ENCODE results near the gene ZDHHC4.
A peak's percentile ranks its signal among the peaks of the same experiment; 100 is the strongest.

Gene ZDHHC4

DNA sequence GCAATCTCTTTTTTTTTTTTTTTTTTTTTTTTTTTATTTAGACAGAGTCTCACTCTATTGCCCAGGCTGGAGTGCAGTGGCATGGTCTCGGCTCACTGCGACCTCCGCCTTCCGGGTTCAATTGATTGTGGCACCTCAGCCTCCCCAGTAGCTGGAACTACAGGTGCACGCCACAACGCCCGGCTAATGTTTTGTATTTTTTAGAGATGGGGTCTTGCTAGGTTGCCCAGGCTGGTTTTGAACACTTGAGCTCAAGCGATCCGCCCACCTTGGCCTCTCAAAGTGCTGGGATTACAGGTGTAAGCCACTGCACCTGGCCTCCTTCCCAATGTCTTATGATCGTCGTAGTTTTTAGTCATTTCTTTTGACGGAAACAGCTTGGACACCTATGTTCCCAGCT lies 31.5 kb downstream of the ZDHHC4 start:
- Histone ChIP-seq H3K9ac (ENCODE audit: low read depth, low read length) (no peak overlapping the region), H3K4me1 (ENCODE audit: insufficient read depth, low read length) (no peaks in the 10 kb centered on the region), H3K4me3 (ENCODE audit: low read length) (no peak overlapping the region), H3K27me3 (ENCODE audit: insufficient read depth, low read length) (no peaks in the 10 kb centered on the region), H3K9me3 (ENCODE audit: insufficient read depth, low read depth, low read length) (no peaks in the 10 kb centered on the region), H3K36me3 (ENCODE audit: insufficient read depth, low read length) (peaks cover 13% of the 10 kb centered on the region), H3K27ac (ENCODE audit: low read depth, low read length) (no peak overlapping the region)
- WGBS: 96% methylated on average over 12 of the region's 12 CpGs

DNA sequence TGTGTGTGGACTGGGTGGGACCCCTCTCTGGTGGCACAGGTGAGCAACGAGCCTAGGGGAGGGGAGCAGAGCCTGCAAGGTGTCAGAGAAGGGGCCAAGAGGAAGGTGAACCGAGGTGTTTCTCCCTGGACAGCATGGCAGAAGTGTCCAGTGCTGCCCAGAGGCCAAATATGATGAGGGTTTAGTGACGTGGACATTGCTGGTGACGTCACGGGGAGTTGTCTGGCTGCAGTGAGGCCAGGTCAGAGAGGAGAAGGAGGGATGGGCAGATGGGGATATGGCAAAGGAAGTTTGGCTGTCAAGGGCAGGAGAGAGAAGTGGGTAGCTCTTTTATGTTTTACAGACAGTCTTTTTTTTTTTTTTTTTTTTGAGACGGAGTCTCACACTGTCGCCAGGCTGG lies 35.6 kb downstream of the ZDHHC4 start:
- H3K36me3 ChIP-seq (ENCODE audit: insufficient read depth, low read length): peaks cover 3% of the 10 kb centered on the region; the same call in 1 of the 2 replicates
- 90% methylated on average over 6 of the region's 7 CpGs for WGBS
- H3K4me3 ChIP-seq (ENCODE audit: low read length): no peak overlapping the region
- H3K27me3 ChIP-seq (ENCODE audit: insufficient read depth, low read length): no peaks in the 10 kb centered on the region
- no peaks in the 10 kb centered on the region for H3K9me3 ChIP-seq (ENCODE audit: insufficient read depth, low read depth, low read length)
- no peaks in the 10 kb centered on the region for H3K4me1 ChIP-seq (ENCODE audit: insufficient read depth, low read length)
- H3K27ac ChIP-seq (ENCODE audit: low read depth, low read length): no peak overlapping the region
- H3K9ac ChIP-seq (ENCODE audit: low read depth, low read length): no peak overlapping the region

- H3K4me1 ChIP-seq (ENCODE audit: insufficient read depth, low read length): no peaks in the 10 kb centered on the region
- WGBS: 59% methylated on average over 2 of the region's 2 CpGs
- H3K27ac ChIP-seq (ENCODE audit: low read depth, low read length): no peak overlapping the region
- H3K4me3 ChIP-seq (ENCODE audit: low read length): no peak overlapping the region
- H3K27me3 ChIP-seq (ENCODE audit: insufficient read depth, low read length): no peaks in the 10 kb centered on the region
- no peak overlapping the region for H3K9ac ChIP-seq (ENCODE audit: low read depth, low read length)
- peaks cover 6% of the 10 kb centered on the region; the same call in 1 of the 2 replicates for H3K36me3 ChIP-seq (ENCODE audit: insufficient read depth, low read length)
- H3K9me3 ChIP-seq (ENCODE audit: insufficient read depth, low read depth, low read length): no peaks in the 10 kb centered on the region
Measured at GRCh38 chr7:6613706-6614105, 36.5 kb downstream of the ZDHHC4 start.

DNA sequence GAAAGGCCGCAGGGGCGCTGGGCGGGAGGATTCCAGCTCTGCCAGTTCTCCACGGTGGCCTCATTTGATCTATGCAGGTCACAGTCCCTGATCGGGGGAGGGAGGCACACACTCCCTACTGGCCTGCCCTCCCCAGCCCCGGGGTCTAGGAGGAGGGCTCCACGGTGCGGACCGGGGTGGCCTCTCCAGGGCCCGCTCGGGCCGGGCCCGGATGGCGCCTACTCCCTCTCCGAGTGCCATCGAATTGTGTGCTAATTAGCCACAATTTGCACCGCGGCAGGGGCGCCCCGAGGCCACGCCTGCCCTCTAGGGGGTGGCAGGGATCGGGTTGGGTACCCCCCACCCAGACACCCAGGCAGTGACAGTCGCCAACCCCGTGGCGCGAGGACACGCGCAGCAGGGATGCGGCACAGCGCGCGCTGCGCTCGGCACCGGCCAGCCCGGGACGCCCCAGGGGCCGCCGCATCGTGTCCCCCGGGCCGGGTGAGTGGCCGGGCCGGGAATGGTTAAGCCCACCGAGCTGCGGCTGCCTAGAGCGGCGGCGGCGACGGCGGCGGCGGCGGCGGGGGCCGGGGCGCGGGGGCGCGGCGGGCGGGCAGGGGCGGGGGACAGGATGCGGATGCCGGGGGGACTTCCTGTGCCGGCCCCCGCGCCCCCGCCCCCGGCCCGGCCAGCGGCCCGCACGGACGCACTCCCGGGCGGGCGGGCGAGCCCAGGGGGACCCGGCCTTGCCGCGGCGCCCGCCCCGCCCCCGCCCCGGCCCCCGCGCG lies 37.9 kb downstream of the ZDHHC4 start, which contains the start of gene ZNF853:
ZNF853 (plus strand) TSS at position 658 of the 770 bp plus-strand sequence. CDS start 565 bp downstream, outside the sequence.
- H3K36me3 ChIP-seq (ENCODE audit: insufficient read depth, low read length): 0 out of 2 replicates have a peak, but pooled peaks cover 6% of the 10 kb centered on the region
- peak within 1 kb of the TSS; percentile 46; the same call in 1 of the 2 replicates for H3K27ac ChIP-seq (ENCODE audit: low read depth, low read length)
- H3K4me3 ChIP-seq (ENCODE audit: low read length): peak within 1 kb of the TSS; percentile 81
- H3K27me3 ChIP-seq (ENCODE audit: insufficient read depth, low read length): no peaks in the 10 kb centered on the region
- no peaks in the 10 kb centered on the region for H3K4me1 ChIP-seq (ENCODE audit: insufficient read depth, low read length)
- under 1% methylated on average over 81 of the region's 91 CpGs for WGBS
- peak within 1 kb of the TSS; percentile 49 for H3K9ac ChIP-seq (ENCODE audit: low read depth, low read length)
- no peaks in the 10 kb centered on the region for H3K9me3 ChIP-seq (ENCODE audit: insufficient read depth, low read depth, low read length)

GRCh38 chr7:6615723-6616555 lies 38.7 kb downstream of the ZDHHC4 start:
- Histone ChIP-seq H3K9me3 (ENCODE audit: insufficient read depth, low read depth, low read length) (no peaks in the 10 kb centered on the region), H3K27me3 (ENCODE audit: insufficient read depth, low read length) (no peaks in the 10 kb centered on the region), H3K9ac (ENCODE audit: low read depth, low read length) (peak overlapping the region; percentile 49), H3K27ac (ENCODE audit: low read depth, low read length) (peak overlapping the region; percentile 46; the same call in 1 of the 2 replicates), H3K4me3 (ENCODE audit: low read length) (peak overlapping the region; percentile 64), H3K4me1 (ENCODE audit: insufficient read depth, low read length) (no peaks in the 10 kb centered on the region), H3K36me3 (ENCODE audit: insufficient read depth, low read length) (peaks cover 8% of the 10 kb centered on the region; the same call in 1 of the 2 replicates)
- WGBS: 14% methylated on average over 63 of the region's 63 CpGs

GRCh38 chr7:6616854-6617643 lies 39.8 kb downstream of the ZDHHC4 start:
- 94% methylated on average over 20 of the region's 20 CpGs for WGBS
- Histone ChIP-seq H3K9ac (ENCODE audit: low read depth, low read length) (no peak overlapping the region), H3K4me3 (ENCODE audit: low read length) (no peak overlapping the region), H3K36me3 (ENCODE audit: insufficient read depth, low read length) (peaks cover 19% of the 10 kb centered on the region), H3K27ac (ENCODE audit: low read depth, low read length) (no peak overlapping the region), H3K27me3 (ENCODE audit: insufficient read depth, low read length) (no peaks in the 10 kb centered on the region), H3K9me3 (ENCODE audit: insufficient read depth, low read depth, low read length) (no peaks in the 10 kb centered on the region), H3K4me1 (ENCODE audit: insufficient read depth, low read length) (no peaks in the 10 kb centered on the region)

- WGBS: 90% methylated on average over 2 of the region's 4 CpGs
- Histone ChIP-seq H3K9ac (ENCODE audit: low read depth, low read length) (no peak overlapping the region), H3K9me3 (ENCODE audit: insufficient read depth, low read depth, low read length) (no peaks in the 10 kb centered on the region), H3K36me3 (ENCODE audit: insufficient read depth, low read length) (peaks cover 29% of the 10 kb centered on the region), H3K27ac (ENCODE audit: low read depth, low read length) (no peak overlapping the region), H3K4me3 (ENCODE audit: low read length) (no peak overlapping the region), H3K27me3 (ENCODE audit: insufficient read depth, low read length) (no peaks in the 10 kb centered on the region), H3K4me1 (ENCODE audit: insufficient read depth, low read length) (no peaks in the 10 kb centered on the region)
Measured at GRCh38 chr7:6618621-6619020, 41.4 kb downstream of the ZDHHC4 start.

DNA sequence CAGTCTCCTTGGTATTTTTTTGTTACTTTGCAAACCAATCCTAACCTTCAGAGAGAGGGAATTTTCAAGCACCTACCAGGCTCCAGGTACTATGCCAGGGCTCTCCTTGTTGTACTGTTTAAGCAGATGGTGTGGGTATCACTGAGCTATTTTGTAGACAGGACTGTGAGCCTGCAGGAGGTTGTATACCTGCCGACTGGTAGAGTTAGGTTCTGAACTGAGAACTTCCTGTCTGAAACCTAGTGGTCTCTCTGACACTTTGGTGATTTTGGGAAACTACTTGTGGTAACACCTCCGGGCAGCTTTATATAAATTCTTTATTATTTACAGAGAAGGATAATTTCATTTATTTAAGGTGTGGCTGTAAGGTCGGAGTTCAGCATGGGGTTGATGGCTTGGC lies 42.7 kb downstream of the ZDHHC4 start:
- 87% methylated on average over 2 of the region's 3 CpGs for WGBS
- H3K9ac ChIP-seq (ENCODE audit: low read depth, low read length): no peak overlapping the region
- no peaks in the 10 kb centered on the region for H3K9me3 ChIP-seq (ENCODE audit: insufficient read depth, low read depth, low read length)
- H3K27me3 ChIP-seq (ENCODE audit: insufficient read depth, low read length): no peaks in the 10 kb centered on the region
- H3K4me1 ChIP-seq (ENCODE audit: insufficient read depth, low read length): no peaks in the 10 kb centered on the region
- no peak overlapping the region for H3K27ac ChIP-seq (ENCODE audit: low read depth, low read length)
- peaks cover 35% of the 10 kb centered on the region for H3K36me3 ChIP-seq (ENCODE audit: insufficient read depth, low read length)
- no peak overlapping the region for H3K4me3 ChIP-seq (ENCODE audit: low read length)

GRCh38 chr7:6621195-6622133 lies 44.2 kb downstream of the ZDHHC4 start:
- no peak overlapping the region for H3K27ac ChIP-seq (ENCODE audit: low read depth, low read length)
- H3K4me1 ChIP-seq (ENCODE audit: insufficient read depth, low read length): no peaks in the 10 kb centered on the region
- H3K27me3 ChIP-seq (ENCODE audit: insufficient read depth, low read length): no peaks in the 10 kb centered on the region
- H3K9ac ChIP-seq (ENCODE audit: low read depth, low read length): no peak overlapping the region
- 95% methylated on average over 20 of the region's 20 CpGs for WGBS
- no peaks in the 10 kb centered on the region for H3K9me3 ChIP-seq (ENCODE audit: insufficient read depth, low read depth, low read length)
- H3K36me3 ChIP-seq (ENCODE audit: insufficient read depth, low read length): peaks cover 35% of the 10 kb centered on the region
- H3K4me3 ChIP-seq (ENCODE audit: low read length): no peak overlapping the region

- Histone ChIP-seq H3K36me3 (ENCODE audit: insufficient read depth, low read length) (peaks cover 35% of the 10 kb centered on the region), H3K9ac (ENCODE audit: low read depth, low read length) (no peak overlapping the region), H3K4me1 (ENCODE audit: insufficient read depth, low read length) (no peaks in the 10 kb centered on the region), H3K9me3 (ENCODE audit: insufficient read depth, low read depth, low read length) (no peaks in the 10 kb centered on the region), H3K4me3 (ENCODE audit: low read length) (no peak overlapping the region), H3K27ac (ENCODE audit: low read depth, low read length) (no peak overlapping the region), H3K27me3 (ENCODE audit: insufficient read depth, low read length) (no peaks in the 10 kb centered on the region)
- 97% methylated on average over 67 of the region's 67 CpGs for WGBS
Measured at GRCh38 chr7:6622134-6622710, 45.0 kb downstream of the ZDHHC4 start.

Data from HUES64 (cell line).